GM21381 (cell line): ENCODE measurements around the gene RCVRN.

Experiments used
- ATAC-seq: cut with Tn5 transposase; IDR thresholded peaks from one replicate; pipeline ENCODE4 v1.9.1; 2021; ENCODE audit warnings: mild to moderate bottlenecking, moderate library complexity; ENCODE audit not compliant: unreplicated experiment

Gene RCVRN

DNA sequence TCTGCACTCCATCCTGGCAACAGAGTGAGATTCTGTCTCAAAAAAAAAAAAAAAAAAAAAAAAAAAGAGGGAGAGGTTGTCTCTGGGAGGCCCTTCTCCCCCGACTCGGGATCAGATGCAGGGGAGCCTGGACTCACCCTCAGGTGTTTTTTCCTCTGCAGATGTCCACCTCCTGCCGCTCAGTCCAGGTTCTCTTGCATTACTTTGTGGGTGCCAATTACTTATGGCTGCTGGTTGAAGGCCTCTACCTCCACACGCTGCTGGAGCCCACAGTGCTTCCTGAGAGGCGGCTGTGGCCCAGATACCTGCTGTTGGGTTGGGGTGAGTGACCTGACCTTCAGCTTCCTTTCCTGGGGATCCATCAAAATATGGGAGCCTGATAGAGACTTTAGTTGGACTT lies 45.3 kb downstream of the RCVRN start:
- no peak for ATAC-seq

DNA sequence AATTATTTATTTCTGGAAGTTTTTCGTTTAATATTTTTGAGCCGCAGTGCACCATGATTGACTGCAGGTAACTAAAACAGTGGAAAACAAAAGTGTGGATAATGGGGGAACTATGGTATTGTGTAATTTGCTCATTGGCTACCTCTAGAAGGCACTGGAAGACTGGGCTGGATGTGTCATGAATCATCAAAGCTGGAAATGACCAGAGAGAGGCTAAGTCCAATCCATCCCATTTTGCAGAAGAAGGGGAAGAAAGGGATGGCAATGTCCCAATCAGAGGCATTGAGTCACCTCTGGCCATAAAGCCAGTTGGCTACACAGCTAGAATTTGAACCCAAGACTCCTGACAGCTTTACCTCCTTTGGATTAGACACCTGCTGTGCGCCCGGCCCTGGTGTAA lies 50.0 kb downstream of the RCVRN start:
- ATAC-seq: no peak

DNA sequence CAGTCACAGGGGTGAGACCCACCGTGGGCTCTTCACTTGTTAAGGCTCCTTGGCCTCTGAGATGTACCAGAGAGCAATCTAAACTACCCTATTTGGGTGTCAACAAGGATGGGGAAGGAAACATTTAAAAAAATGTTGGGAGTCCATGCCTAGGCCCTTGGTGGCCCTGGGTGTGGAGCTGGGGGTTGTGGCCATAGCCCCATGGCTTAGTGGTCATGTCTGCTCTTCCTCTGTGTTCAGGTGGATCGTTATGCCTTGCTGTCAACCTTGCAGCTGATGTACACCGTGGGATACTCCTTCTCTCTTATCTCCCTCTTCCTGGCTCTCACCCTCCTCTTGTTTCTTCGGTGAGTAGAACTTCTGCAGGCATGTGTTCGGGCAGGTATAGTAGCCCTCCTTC lies 50.8 kb downstream of the RCVRN start:
- no peak for ATAC-seq

DNA sequence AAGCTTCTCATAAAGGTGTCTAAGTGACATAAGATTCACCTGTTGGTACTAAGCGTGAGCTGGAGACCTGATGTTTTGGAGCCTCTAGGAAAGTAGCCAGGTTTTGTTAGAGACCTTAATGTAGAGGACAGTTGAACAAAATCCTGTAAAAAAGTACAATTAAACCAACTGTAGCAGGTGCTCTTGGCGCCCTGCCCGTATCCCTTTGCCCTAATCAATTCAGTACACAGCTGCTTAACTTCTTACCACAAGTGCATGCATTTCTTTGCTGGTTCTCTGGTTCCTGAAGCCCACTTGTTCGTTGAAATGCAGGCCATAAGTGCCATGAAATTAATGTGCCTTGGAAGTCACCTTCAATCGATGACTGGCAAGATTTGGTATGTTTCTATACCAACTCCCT lies 54.9 kb downstream of the RCVRN start:
- no peak for ATAC-seq
